Measurements from ENCODE around the gene PLEKHA6.

PLEKHA6 gene

DNA sequence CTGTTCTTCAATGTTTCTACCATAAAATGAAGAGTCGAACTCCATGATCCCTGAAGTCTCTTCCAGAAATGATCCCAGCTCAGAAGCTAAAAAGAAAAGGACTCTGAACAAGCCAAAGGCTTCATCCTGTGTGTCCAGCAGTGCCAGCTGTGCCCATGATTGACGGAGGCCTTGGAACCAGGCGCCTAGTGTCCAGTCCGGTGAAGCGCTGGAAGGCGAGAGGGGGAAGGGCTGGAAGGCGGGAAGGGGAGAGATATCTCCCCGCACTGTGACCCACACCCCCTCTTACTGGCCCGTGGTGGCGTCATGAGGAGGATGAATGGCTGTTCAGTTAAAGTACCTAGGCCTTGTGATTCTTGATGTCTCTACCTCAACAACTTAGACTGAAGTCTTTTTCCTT, 10.4 kb upstream of the PLEKHA6 start:
- Histone ChIP-seq H4K20me1 (ENCODE audit: control insufficient read depth, insufficient read depth, low read depth, low read length) (no peaks in the 10 kb centered on the region), H3K9me2 (replicated peaks; ENCODE audit: control insufficient read depth, low read length) (no peaks in the 10 kb centered on the region), H3K27me3 (ENCODE audit: control insufficient read depth, low read length) (peaks cover 43% of the 10 kb centered on the region), H3K79me2 (ENCODE audit: control insufficient read depth, low read length) (no peaks in the 10 kb centered on the region), H3K4me2 (ENCODE audit: low read length) (no peak overlapping the region), H3K36me3 (ENCODE audit: control insufficient read depth, low read length) (no peaks in the 10 kb centered on the region), H3K4me3 (ENCODE audit: low read length) (no peak overlapping the region), H3F3A (ENCODE audit: control insufficient read depth, insufficient read depth) (no peaks in the 10 kb centered on the region), H3K9me3 (ENCODE audit: control insufficient read depth, insufficient read depth, low read length) (no peaks in the 10 kb centered on the region), H3K4me1 (ENCODE audit: control insufficient read depth, low read length) (no peaks in the 10 kb centered on the region), H3K27ac (ENCODE audit: low read depth, low read length) (no peak overlapping the region)
- TF ChIP-seq EZH2phosphoT487 (IDR thresholded peaks at IDR 0.05; ENCODE audit: borderline replicate concordance, low read length): no peak
- TF ChIP-seq, protein P1, sequence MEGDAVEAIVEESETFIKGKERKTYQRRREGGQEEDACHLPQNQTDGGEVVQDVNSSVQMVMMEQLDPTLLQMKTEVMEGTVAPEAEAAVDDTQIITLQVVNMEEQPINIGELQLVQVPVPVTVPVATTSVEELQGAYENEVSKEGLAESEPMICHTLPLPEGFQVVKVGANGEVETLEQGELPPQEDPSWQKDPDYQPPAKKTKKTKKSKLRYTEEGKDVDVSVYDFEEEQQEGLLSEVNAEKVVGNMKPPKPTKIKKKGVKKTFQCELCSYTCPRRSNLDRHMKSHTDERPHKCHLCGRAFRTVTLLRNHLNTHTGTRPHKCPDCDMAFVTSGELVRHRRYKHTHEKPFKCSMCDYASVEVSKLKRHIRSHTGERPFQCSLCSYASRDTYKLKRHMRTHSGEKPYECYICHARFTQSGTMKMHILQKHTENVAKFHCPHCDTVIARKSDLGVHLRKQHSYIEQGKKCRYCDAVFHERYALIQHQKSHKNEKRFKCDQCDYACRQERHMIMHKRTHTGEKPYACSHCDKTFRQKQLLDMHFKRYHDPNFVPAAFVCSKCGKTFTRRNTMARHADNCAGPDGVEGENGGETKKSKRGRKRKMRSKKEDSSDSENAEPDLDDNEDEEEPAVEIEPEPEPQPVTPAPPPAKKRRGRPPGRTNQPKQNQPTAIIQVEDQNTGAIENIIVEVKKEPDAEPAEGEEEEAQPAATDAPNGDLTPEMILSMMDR (IDR thresholded peaks at IDR 0.05; ENCODE audit: low read depth, low read length, poor library complexity, severe bottlenecking): no peak

DNA sequence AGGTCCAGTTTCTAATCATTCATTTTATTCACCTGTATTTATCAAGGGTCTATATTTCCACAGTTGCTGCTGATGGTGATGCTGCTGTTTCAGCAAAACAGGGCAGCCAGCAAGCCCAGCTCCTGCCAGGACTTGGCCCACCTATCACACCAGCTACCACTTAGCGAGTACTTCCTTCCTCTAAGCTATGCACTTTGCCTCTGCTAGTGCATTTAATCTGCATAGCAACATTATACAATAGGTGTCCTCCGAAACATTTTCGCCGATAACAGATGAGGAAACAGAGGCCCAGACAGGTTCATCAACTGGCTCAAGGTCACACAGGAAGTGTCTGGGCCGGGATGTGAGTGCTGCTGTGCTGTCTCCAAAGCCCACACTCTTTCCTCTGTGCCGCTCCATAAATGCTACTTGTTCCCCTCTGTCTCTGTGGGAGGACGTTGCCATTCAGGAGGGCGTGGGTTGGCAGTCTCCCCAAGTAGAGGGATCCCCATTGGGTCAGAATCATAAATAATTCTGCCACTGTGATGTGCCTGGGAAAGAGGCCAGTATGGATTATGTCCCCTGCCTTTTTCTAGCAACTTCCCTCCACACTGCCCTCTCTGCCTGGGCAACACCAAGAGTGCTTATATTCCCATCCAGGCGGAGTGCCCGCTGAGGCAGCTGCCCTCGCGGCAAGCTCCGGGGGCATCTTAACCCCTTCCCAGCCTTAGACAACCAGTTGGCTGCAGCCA, 9.4 kb upstream of the PLEKHA6 start:
- Histone ChIP-seq H3K4me2 (ENCODE audit: low read length) (no peak overlapping the region), H3K9me3 (ENCODE audit: control insufficient read depth, insufficient read depth, low read length) (no peaks in the 10 kb centered on the region), H3K4me3 (ENCODE audit: low read length) (no peak overlapping the region), H4K20me1 (ENCODE audit: control insufficient read depth, insufficient read depth, low read depth, low read length) (no peaks in the 10 kb centered on the region), H3K27ac (ENCODE audit: low read depth, low read length) (no peak overlapping the region), H3K36me3 (ENCODE audit: control insufficient read depth, low read length) (no peaks in the 10 kb centered on the region), H3K4me1 (ENCODE audit: control insufficient read depth, low read length) (no peaks in the 10 kb centered on the region), H3K9me2 (replicated peaks; ENCODE audit: control insufficient read depth, low read length) (no peaks in the 10 kb centered on the region), H3K79me2 (ENCODE audit: control insufficient read depth, low read length) (no peaks in the 10 kb centered on the region), H3F3A (ENCODE audit: control insufficient read depth, insufficient read depth) (no peaks in the 10 kb centered on the region), H3K27me3 (ENCODE audit: control insufficient read depth, low read length) (peaks cover 42% of the 10 kb centered on the region)
- TF ChIP-seq EZH2phosphoT487 (IDR thresholded peaks at IDR 0.05; ENCODE audit: borderline replicate concordance, low read length): no peak
- TF ChIP-seq, protein P1 (IDR thresholded peaks at IDR 0.05; ENCODE audit: low read depth, low read length, poor library complexity, severe bottlenecking): no peak

DNA sequence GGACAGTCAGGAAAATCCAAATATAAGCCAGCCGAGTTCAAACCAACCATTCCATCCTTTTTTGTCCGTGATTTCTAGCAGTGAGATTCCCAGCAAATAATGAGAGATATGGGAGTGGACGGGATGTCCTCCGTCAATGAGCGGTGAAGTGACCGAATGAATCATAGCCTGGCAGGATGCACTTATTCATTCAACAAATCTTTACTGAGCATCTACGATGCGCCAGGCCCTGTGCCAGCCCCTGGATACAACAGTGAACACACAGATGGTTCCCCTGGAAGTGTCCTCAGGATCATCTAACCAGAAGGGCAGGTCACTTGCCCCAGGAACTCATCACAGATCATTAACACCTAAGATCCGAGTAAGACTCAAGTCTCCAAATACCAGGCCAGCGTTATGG, 8.2 kb upstream of the PLEKHA6 start:
- no peaks in the 10 kb centered on the region for H3K9me2 ChIP-seq (replicated peaks; ENCODE audit: control insufficient read depth, low read length)
- H3K9me3 ChIP-seq (ENCODE audit: control insufficient read depth, insufficient read depth, low read length): no peaks in the 10 kb centered on the region
- no peaks in the 10 kb centered on the region for H3K79me2 ChIP-seq (ENCODE audit: control insufficient read depth, low read length)
- no peak overlapping the region for H3K4me2 ChIP-seq (ENCODE audit: low read length)
- H3K27ac ChIP-seq (ENCODE audit: low read depth, low read length): no peak overlapping the region
- no peaks in the 10 kb centered on the region for H4K20me1 ChIP-seq (ENCODE audit: control insufficient read depth, insufficient read depth, low read depth, low read length)
- no peak for TF ChIP-seq EZH2phosphoT487 (IDR thresholded peaks at IDR 0.05; ENCODE audit: borderline replicate concordance, low read length)
- TF ChIP-seq, protein P1 (IDR thresholded peaks at IDR 0.05; ENCODE audit: low read depth, low read length, poor library complexity, severe bottlenecking): no peak
- no peaks in the 10 kb centered on the region for H3F3A ChIP-seq (ENCODE audit: control insufficient read depth, insufficient read depth)
- no peak overlapping the region for H3K4me3 ChIP-seq (ENCODE audit: low read length)
- peaks cover 6% of the 10 kb centered on the region for H3K4me1 ChIP-seq (ENCODE audit: control insufficient read depth, low read length)
- peaks cover 37% of the 10 kb centered on the region for H3K27me3 ChIP-seq (ENCODE audit: control insufficient read depth, low read length)
- no peaks in the 10 kb centered on the region for H3K36me3 ChIP-seq (ENCODE audit: control insufficient read depth, low read length)

Data from DOHH2 (cell line).